CD4-positive, alpha-beta T cell treated with Interleukin-21 for 1 hour (primary cell): ENCODE data around the gene RIIAD1.
"Not testable (repeated sequence)": the region's sequence is repeated elsewhere in the genome, so short reads cannot be mapped to it uniquely, and the experiment has no call there.

Source experiments
- DNase-seq: peaks from one replicate; pipeline ENCODE4 v3.0.0-alpha.2; 2020

The RIIAD1 gene

GRCh38 chr1:151737479-151737878 is 16.2 kb downstream of the RIIAD1 start:
- DNase-seq: no peak

- DNase-seq: no peak
Observed at GRCh38 chr1:151739590-151740355, 18.5 kb downstream of the RIIAD1 start.

DNA sequence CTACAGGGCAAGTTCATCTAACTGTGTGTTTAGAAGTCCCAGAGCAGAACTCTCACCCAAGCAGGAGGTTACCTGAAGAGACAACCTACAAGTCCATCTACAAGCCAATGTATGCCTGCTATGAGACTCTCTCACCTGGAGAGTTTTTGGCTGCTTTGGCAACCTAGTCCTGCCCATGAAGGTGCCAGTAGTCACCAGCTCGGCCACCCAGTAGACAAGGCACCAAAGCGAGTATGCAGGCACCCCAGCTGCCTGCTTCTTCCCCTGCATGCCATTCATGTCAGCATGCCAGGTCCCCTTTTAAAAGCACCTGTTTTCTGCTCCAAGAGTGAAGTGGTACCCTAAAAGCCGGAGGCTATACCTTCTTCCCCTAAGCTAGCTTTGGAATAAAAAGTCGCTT is 20.2 kb downstream of the RIIAD1 start:
- DNase-seq: no peak

GRCh38 chr1:151756291-151756690 is 35.0 kb downstream of the RIIAD1 start:
- DNase-seq: no peak

DNA sequence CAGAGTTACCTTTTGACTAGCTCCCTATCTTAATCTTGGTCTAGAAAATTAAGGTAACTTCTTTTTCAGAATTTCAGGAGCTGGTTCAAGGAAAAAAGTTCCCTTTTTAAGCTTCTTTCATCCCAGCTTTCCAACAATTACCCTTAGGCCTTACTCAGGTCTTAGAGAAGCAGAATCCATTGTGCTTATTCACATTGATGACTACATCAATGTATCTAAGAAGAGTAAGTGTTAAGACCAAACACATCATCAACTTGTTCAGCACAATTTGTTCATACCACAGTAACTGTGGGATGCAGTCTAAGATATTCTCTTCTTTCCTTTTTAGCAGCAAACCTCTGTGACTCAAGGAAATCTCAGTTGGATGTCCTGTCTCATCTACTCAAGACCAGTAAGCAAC is 37.9 kb downstream of the RIIAD1 start:
- no peak for DNase-seq

DNA sequence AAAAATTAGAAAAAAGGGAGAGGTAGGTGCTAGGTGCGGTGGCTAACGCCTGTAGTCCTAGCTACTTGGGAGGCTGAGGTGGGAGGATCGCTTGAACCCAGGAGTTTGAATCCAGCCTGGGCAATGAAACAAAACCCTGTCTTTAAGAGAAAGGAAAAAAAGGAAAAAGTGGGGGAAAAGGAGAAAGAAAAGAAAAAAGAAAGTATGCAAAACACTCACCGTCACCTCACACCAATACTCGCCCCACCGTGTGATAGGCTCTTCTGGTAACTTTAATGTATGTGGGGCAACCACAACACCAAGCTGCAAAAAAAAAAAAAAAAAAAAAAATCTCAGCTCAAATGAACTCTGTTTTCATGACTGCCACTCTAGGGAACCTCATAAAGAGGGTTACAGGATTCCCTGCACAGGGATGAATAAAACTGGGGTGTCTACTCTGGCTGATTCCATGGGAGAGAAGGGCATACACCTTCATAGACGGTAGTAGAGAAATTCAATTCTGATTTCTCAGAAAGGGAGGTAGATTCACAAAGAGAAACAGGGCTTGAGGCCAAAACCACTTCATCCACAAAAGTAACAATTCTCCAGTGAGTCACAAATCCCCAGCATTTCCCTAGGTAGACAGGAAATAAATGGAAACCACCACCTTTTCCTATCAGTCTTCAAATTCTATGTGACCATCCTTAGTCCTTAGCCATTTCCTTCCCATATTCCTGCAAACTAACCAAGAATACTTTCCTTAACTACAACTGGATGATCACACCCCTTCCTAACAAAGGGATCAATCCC is 39.5 kb downstream of the RIIAD1 start:
- no peak for DNase-seq

- DNase-seq: peak; percentile 87
Observed at GRCh38 chr1:151762941-151763921, 41.9 kb downstream of the RIIAD1 start, which contains the start of gene MRPL9. TSS of gene MRPL9 (minus strand) at chr1:151763496. CDS start at chr1:151763479, 17 bp downstream.

- no peak for DNase-seq
Observed at GRCh38 chr1:151763990-151764389, 42.7 kb downstream of the RIIAD1 start.

GRCh38 chr1:151768351-151769066 is 47.2 kb downstream of the RIIAD1 start:
- DNase-seq: not testable (repeated sequence)

DNA sequence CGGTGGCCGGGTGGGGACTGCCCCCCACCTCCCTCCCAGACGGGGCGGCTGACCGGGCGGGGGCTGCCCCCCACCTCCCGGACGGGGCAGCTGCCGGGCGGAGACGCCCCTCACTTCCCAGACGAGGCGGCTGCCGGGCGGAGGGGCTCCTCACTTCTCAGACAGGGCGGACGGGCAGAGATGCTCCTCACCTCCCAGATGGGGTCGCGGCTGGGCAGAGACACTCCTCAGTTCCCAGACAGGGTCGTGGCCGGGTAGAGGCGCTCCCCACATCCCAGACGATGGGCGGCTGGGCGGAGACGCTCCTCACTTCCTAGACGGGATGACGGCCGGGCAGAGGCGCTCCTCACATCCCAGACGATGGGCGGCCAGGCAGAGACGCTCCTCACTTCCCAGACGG is 47.9 kb downstream of the RIIAD1 start:
- DNase-seq: not testable (repeated sequence)

- DNase-seq: no peak
Observed at GRCh38 chr1:151773702-151774101, 52.4 kb downstream of the RIIAD1 start.

DNA sequence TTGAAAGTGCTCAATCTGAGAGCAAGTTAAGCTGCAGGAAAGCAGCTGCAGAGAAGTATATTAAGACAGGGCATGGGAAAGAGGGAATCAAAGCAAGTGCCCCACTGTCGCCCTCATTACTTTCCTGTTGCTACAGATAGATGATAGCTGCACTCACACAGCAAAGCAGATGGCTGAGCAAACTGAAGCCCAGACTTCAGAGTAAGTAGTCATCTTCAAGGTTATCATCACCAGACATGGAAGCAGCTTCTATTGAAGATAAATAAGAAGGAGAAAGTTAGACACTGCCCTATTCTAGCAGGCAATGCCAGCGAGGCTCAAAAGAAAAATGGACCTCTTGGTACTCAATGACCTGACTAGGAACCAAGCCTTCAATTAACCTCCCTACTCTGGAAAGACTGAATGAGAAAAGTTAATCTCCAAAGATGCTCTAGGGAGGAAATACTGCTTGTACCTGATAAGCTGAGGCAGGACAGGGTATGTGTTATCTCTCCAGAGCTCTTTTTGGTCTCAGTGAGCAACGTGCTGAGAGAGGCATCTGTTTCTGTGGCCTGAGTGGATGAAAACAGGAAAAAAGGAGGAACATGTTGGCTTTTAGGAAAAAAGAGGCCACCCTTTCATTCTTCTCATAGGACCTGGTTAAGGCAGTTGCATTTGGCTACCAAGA is 53.1 kb downstream of the RIIAD1 start:
- DNase-seq: no peak

DNA sequence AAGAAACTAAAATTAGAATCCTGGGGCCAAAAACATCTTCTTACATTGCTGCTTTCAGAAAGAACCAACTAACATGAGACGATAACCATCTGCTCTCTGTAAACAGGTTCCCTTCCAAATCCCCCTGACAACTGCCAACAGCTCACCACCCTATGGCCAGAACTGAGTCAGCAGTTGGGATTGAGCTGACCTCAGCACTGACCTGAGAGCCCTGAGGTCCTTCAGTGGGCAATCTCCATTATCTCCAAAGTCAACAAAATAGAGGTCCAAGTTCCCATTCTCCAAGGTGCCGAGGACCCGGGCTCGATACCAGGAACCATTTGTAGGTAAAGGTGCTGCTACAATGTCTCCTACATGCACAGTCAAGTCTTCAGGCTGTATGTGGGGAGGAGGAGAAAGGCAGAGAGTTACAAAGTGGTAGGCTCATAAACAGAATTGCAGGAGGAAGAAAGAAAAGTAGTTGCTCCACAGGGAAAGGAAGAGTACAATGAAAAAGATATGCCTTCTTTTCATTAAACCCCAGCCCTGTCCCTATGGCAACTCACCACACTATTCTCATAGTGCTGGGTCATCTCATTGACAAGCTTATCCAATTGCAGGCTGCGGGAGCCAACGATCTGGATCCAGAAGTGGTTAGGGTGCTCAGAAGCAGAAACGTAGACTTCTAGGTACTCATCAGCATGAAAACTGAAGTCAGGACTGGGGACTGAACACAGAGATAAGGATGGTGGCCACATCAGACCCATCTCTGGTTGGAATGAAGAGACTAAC is 54.8 kb downstream of the RIIAD1 start:
- DNase-seq: no peak

DNA sequence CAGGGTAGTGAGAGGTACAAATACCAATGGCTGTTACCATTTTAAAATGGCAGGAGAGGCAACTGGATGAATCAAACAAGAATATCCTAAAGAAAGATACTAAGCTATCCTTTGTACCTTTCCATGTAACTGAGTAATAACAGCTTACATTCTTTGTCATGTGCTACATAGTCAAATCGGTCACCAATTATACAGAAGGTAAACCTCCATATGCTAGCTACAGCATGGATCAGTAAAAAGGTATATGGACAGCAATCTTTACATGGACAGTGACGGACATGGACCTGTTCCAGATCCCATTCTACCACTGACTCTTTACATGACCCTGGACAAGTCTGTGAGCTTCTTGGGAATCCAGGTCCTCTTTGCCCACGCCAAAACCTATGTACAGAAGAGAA is 55.3 kb downstream of the RIIAD1 start:
- DNase-seq: no peak

DNA sequence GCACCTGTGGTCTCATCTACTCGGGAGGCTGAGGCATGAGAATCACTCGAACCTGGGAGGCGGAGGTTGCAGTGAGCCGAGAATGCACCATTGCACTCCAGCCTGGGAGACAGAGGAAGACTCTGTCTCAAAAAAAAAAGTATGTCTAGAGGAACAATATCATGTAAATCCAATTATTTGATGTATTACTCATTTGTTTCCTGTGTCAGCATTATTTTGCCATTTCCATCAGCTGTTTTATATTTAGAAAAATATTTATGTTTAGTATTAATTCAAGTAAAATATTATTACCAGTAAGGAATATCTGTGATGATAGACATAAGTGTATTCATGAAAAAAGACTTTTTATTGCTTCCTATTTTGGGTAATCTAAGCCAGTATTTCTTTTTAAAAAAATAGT is 56.0 kb downstream of the RIIAD1 start:
- no peak for DNase-seq
